HG03469 (cell line): ENCODE data around the gene TMEM17.

Source experiments
- ATAC-seq: cut with Tn5 transposase; IDR thresholded peaks from one replicate; pipeline ENCODE4 v1.9.1; 2021; ENCODE audit warnings: mild to moderate bottlenecking, moderate library complexity, moderate number of reproducible peaks; ENCODE audit not compliant: unreplicated experiment

TMEM17 gene

GRCh38 chr2:62512384-62512783, 6.4 kb upstream of the TMEM17 start:
- ATAC-seq = no peak

- no peak for ATAC-seq
These were observed 5.6 kb upstream of the TMEM17 start for GRCh38 chr2:62511636-62512035.

DNA sequence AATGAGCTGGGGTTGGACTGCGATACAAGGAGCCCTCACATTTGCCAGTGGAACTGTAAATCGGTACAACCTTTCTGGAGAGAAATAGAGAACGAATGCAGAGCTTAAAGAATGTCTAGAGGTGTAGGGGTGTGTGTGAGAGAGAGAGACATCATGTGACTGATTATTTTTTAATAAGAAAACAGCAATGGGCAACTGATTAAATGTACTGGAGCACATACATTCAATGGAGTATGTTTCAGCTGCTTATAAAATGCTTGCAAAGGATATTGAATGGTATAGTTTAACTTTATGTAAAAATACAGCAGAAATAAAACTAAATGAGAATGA, 391 bp upstream of the TMEM17 start:
- peak; percentile 25 for ATAC-seq

- no peak for ATAC-seq
These were observed 766 bp downstream of the TMEM17 start for GRCh38 chr2:62505109-62505749.

GRCh38 chr2:62504657-62505056, 1.3 kb downstream of the TMEM17 start:
- ATAC-seq = no peak

DNA sequence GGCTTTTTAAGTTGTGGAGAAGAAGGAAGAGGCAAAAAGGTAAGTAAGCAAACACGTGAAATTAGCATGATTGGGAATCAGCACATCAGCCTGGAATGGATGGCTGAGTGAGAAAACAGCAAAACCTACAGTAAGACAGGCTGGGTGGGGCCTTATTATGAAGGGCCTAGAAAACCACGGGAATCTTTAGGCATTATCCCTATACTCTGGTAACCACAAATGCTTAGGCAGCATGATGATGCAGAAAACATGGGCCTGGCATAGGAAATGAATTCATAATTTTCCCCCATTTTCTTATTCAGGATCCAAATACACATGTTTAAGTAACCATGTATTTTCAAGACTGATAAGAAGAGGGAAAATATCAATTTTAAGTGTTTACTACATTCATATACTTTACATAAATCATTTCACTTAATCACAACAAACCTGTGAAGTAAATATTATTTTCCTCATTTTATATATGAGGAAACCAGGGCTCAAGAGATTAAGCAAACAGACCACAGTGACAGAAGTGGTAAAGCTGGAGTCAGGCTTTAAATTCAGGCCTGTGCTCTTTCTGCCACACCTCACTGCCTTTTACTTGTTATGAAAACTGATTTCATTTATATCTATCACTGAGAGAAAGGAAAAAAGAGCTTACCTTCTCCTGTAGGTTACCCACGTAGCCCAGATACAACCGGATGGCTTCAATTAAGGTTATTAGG, 4.0 kb downstream of the TMEM17 start:
- ATAC-seq = no peak

GRCh38 chr2:62501069-62501468, 4.9 kb downstream of the TMEM17 start:
- ATAC-seq = no peak

- ATAC-seq = no peak
These were observed 6.5 kb downstream of the TMEM17 start for GRCh38 chr2:62499430-62500060.

- no peak for ATAC-seq
These were observed 7.3 kb downstream of the TMEM17 start for GRCh38 chr2:62498739-62499138.

- no peak for ATAC-seq
These were observed 10.2 kb downstream of the TMEM17 start for GRCh38 chr2:62495761-62496160.

DNA sequence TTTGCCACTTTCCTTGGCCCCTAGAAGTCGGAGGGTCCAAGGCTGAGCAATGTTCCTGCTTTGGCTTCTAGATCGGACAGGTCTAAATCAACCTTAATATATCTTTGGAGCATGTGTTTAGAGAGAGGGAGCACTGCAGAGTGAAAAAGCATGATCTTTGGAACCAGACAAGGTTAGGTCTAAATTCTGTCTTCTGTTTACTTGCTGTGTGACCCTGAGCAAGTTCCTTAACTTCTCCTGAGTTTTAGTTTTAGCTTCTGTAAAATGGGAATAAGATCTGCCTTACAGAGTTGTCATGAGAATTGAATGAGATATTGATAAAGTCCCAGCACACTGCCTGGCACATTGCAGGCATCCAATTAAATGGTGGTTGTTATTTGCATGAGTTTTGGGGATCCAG, 13.9 kb downstream of the TMEM17 start:
- ATAC-seq = no peak

GRCh38 chr2:62489702-62490101, 16.3 kb downstream of the TMEM17 start:
- ATAC-seq = no peak

DNA sequence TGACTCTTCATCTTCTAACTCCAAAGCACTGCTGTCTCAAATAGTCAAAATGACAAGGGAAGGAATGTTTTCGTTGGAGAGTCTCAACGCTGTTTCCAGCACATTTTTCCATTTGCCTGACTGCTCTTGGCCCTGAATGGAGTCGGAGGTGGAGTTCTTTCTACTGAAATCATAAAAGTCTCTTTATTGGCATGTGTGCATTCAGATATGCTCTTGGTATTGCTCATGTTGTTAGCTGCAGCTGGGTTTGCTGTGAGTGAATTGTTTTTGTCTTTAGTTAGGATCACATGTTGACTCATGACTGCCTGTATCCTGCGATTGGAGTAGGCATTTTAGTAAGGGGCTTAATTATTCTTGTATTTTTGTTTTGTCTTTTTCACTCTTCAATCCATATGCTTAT, 16.8 kb downstream of the TMEM17 start:
- ATAC-seq = no peak

GRCh38 chr2:62486439-62486765, 19.6 kb downstream of the TMEM17 start:
- ATAC-seq = no peak

- ATAC-seq = no peak
These were observed 20.1 kb downstream of the TMEM17 start for GRCh38 chr2:62485761-62486438.

- no peak for ATAC-seq
These were observed 23.2 kb downstream of the TMEM17 start for GRCh38 chr2:62482558-62483352.

GRCh38 chr2:62479917-62480316, 26.1 kb downstream of the TMEM17 start:
- ATAC-seq = no peak

GRCh38 chr2:62478093-62478580, 27.9 kb downstream of the TMEM17 start:
- no peak for ATAC-seq

GRCh38 chr2:62477573-62477972, 28.4 kb downstream of the TMEM17 start:
- no peak for ATAC-seq

DNA sequence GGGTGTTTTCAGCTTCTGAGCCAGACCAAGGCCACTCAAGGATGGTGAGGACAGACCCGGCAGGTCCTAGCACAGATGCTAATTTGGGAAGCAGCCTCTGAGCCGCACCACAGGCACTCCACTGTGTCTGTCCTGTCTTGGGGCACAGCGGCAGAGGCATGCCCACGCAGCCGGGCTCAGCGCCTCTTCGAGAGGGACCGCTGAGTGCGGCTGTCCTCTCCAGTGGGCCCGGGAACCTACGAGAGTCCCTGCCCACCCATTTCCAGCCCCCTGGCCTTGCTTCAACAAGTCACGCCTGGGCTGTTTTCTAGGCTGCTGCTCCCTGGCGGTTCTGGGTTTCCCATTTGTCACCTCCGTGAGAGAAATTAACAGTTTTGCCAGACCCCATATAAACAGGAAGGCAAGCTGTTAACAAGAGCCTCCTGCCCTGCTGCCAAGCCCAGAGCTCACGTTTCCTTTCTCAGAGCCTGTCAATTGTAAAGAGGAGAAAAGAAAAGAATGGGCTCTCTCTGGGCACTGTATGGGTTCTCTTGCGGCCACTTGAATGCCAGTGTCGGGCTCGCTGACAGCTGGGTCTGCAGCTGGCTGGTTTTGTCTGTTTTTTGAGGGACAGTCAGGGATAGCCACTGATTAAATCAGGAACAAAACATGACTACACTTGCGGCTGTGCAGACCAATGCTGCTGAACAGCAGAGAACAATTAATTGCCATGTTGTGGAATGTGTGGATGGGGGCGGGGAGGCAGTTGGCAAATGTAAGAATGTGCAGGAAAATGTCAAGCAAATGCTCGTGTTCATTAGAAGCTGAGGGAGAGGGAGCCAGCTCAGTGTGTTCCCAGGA, 30.6 kb downstream of the TMEM17 start:
- no peak for ATAC-seq
